Gastroesophageal sphincter (tissue), 3 donors: ENCODE results near the gene IRS2.

Experiments
- CTCF ChIP-seq, 4 experiments: fragments of 200-600 bp in 2 of 4; fragments of 450-650 bp in 2 of 4; sonication (generic) in 1 of 4; IDR thresholded peaks; one replicate each; pipeline ENCODE4 v1.5.1; 2017 to 2019; ENCODE audit warnings: antibody characterized with exemption in 4 of 4, mild to moderate bottlenecking in 2 of 4, moderate library complexity in 2 of 4
- EP300 ChIP-seq: sonication (generic); formaldehyde crosslinking; IDR thresholded peaks from one replicate; pipeline ENCODE4 v1.6.1; 2017; ENCODE audit warnings: antibody characterized with exemption, mild to moderate bottlenecking
- POLR2A ChIP-seq, 2 donors: fragments of 450-650 bp; IDR thresholded peaks; one replicate each; pipeline ENCODE4 v1.6.1; 2017; ENCODE audit warnings: antibody characterized with exemption in 2 of 2, mild to moderate bottlenecking in 2 of 2, moderate library complexity in 1 of 2
- POLR2AphosphoS5 ChIP-seq: sonication (generic); formaldehyde crosslinking; IDR thresholded peaks from one replicate; pipeline ENCODE4 v1.6.1; 2017; ENCODE audit warnings: antibody characterized with exemption

- TF ChIP-seq CTCF (IDR thresholded peaks at IDR 0.05) (no peak), EP300 (no peak), POLR2A (IDR thresholded peaks at IDR 0.05) (no peak), POLR2AphosphoS5 (no peak)
Observed at GRCh38 chr13:109758937-109759480, 27.4 kb downstream of the IRS2 start.
